GM21576 (cell line): ENCODE measurements around the gene TOP3B.

Experiments
- ATAC-seq: cut with Tn5 transposase; IDR thresholded peaks from one replicate; pipeline ENCODE4 v1.9.1; 2021; ENCODE audit warnings: mild to moderate bottlenecking, moderate library complexity; ENCODE audit not compliant: unreplicated experiment

The TOP3B gene

GRCh38 chr22:21982338-21982965 lies at the start of gene TOP3B:
Gene TOP3B, minus strand, starts transcription at chr22:21982787. Its CDS starts 7,078 bp downstream, at chr22:21975709.
- peak; percentile 68 for ATAC-seq

- peak; percentile 30 for ATAC-seq
These were observed 48.8 kb upstream of the TOP3B start for GRCh38 chr22:22031183-22031945.

- peak; percentile 51 for ATAC-seq
These were observed 48.1 kb upstream of the TOP3B start for GRCh38 chr22:22030493-22031182.

GRCh38 chr22:22027955-22028354 lies 45.4 kb upstream of the TOP3B start:
- no peak for ATAC-seq

GRCh38 chr22:22026157-22026831 lies 43.7 kb upstream of the TOP3B start:
- ATAC-seq: peak; percentile 43

- no peak for ATAC-seq
These were observed 43.0 kb upstream of the TOP3B start for GRCh38 chr22:22025320-22026156.

GRCh38 chr22:22024440-22024839 lies 41.9 kb upstream of the TOP3B start:
- ATAC-seq: no peak

GRCh38 chr22:22023581-22024137 lies 41.1 kb upstream of the TOP3B start:
- no peak for ATAC-seq

GRCh38 chr22:22022947-22023534 lies 40.5 kb upstream of the TOP3B start:
- ATAC-seq: no peak

GRCh38 chr22:22022255-22022840 lies 39.8 kb upstream of the TOP3B start:
- no peak for ATAC-seq

- no peak for ATAC-seq
These were observed 38.7 kb upstream of the TOP3B start for GRCh38 chr22:22021162-22021750.

- ATAC-seq: no peak
These were observed 37.9 kb upstream of the TOP3B start for GRCh38 chr22:22020425-22020852.

GRCh38 chr22:22019659-22020424 lies 37.3 kb upstream of the TOP3B start:
- no peak for ATAC-seq

- ATAC-seq: no peak
These were observed 36.5 kb upstream of the TOP3B start for GRCh38 chr22:22018825-22019658.

- ATAC-seq: no peak
These were observed 33.0 kb upstream of the TOP3B start for GRCh38 chr22:22015631-22016030.

GRCh38 chr22:22014285-22014659 lies 31.7 kb upstream of the TOP3B start:
- ATAC-seq: no peak

GRCh38 chr22:22013559-22014284 lies 31.1 kb upstream of the TOP3B start:
- no peak for ATAC-seq
